ENCODE measurements around the gene FHDC1. TPM values are rescaled to one million over a fixed set of nuclear protein-coding genes. Genes with fewer than 3 reads are reported as not detected.
"Not testable (repeated sequence)": the region's sequence is repeated elsewhere in the genome, so short reads cannot be mapped to it uniquely, and the experiment has no call there.

FHDC1 gene
- total RNA-seq, 2 donors from 2014 or later, result 0.99 to 3.9 TPM

- TF ChIP-seq CTCF (IDR thresholded peaks at IDR 0.05), result no peak
- TF ChIP-seq POLR2A (IDR thresholded peaks at IDR 0.05), result no peak
- no peak for ATAC-seq
- Histone ChIP-seq H3K4me1 (no peaks in the 10 kb centered on the region), H3K9me3 (no peaks in the 10 kb centered on the region), H3K4me3 (no peak overlapping the region), H3K27me3 (no peaks in the 10 kb centered on the region), H3K27ac (no peak overlapping the region), H3K36me3 (replicated peaks in 1 of 2; ENCODE audit: insufficient read depth in 1 of 2, low read depth in 2 of 2) (no peaks in the 10 kb centered on the region)
- 73 to 79% methylated on average over 1 of the region's 1 CpG for WGBS, 2 donors
- no peak for DNase-seq
- intact Hi-C loops (cut with DNase I), result no loop called here
Observed at GRCh38 chr4:152896811-152897210, 39.3 kb upstream of the FHDC1 start.

- DNase-seq; ATAC-seq; H3K9me3 ChIP-seq; H3K36me3 ChIP-seq (replicated peaks in 1 of 2; ENCODE audit: insufficient read depth in 1 of 2, low read depth in 2 of 2); H3K27me3 ChIP-seq; H3K4me3 ChIP-seq; H3K4me1 ChIP-seq; H3K27ac ChIP-seq; intact Hi-C loops (cut with DNase I): not testable (repeated sequence)
- 94 to 95% methylated on average over 6 of the region's 6 CpGs for WGBS, 2 donors
Observed at GRCh38 chr4:152898133-152898532, 38.0 kb upstream of the FHDC1 start.

GRCh38 chr4:152898606-152899005 is 37.5 kb upstream of the FHDC1 start:
- H3K4me3 ChIP-seq, result no peak overlapping the region
- no peaks in the 10 kb centered on the region for H3K36me3 ChIP-seq (replicated peaks in 1 of 2; ENCODE audit: insufficient read depth in 1 of 2, low read depth in 2 of 2)
- DNase-seq (no peak), ATAC-seq (no peak)
- H3K9me3 ChIP-seq, result no peaks in the 10 kb centered on the region
- TF ChIP-seq POLR2A (IDR thresholded peaks at IDR 0.05), result no peak
- no peak for TF ChIP-seq CTCF (IDR thresholded peaks at IDR 0.05)
- H3K27ac ChIP-seq, result no peak overlapping the region
- no peaks in the 10 kb centered on the region for H3K4me1 ChIP-seq
- H3K27me3 ChIP-seq, result no peaks in the 10 kb centered on the region
- intact Hi-C loops (cut with DNase I), result no loop called here

- TF ChIP-seq CTCF (IDR thresholded peaks at IDR 0.05) (no peak), POLR2A (IDR thresholded peaks at IDR 0.05) (no peak)
- H3K36me3 ChIP-seq (replicated peaks in 1 of 2; ENCODE audit: insufficient read depth in 1 of 2, low read depth in 2 of 2), result no peaks in the 10 kb centered on the region
- no peaks in the 10 kb centered on the region for H3K4me1 ChIP-seq
- H3K27ac ChIP-seq, result no peak overlapping the region
- no peaks in the 10 kb centered on the region for H3K27me3 ChIP-seq
- DNase-seq (no peak), ATAC-seq (no peak)
- no peak overlapping the region for H3K4me3 ChIP-seq
- no peaks in the 10 kb centered on the region for H3K9me3 ChIP-seq
- intact Hi-C loops (cut with DNase I), result no loop called here
Observed at GRCh38 chr4:152900395-152900794, 35.7 kb upstream of the FHDC1 start.

GRCh38 chr4:152901205-152901604 is 34.9 kb upstream of the FHDC1 start:
- intact Hi-C loops (cut with DNase I), result no loop called here
- no peaks in the 10 kb centered on the region for H3K4me1 ChIP-seq
- H3K9me3 ChIP-seq, result no peaks in the 10 kb centered on the region
- no peak overlapping the region for H3K27ac ChIP-seq
- TF ChIP-seq CTCF (IDR thresholded peaks at IDR 0.05) (no peak), POLR2A (IDR thresholded peaks at IDR 0.05) (no peak)
- DNase-seq (no peak), ATAC-seq (no peak)
- 91 to 92% methylated on average over 3 of the region's 3 CpGs for WGBS, 2 donors
- no peaks in the 10 kb centered on the region for H3K27me3 ChIP-seq
- no peak overlapping the region for H3K4me3 ChIP-seq
- H3K36me3 ChIP-seq (replicated peaks in 1 of 2; ENCODE audit: insufficient read depth in 1 of 2, low read depth in 2 of 2), result no peaks in the 10 kb centered on the region

All from body of pancreas (tissue), 4 donors.